ENCODE measurements around the gene CHRM1.

DNA sequence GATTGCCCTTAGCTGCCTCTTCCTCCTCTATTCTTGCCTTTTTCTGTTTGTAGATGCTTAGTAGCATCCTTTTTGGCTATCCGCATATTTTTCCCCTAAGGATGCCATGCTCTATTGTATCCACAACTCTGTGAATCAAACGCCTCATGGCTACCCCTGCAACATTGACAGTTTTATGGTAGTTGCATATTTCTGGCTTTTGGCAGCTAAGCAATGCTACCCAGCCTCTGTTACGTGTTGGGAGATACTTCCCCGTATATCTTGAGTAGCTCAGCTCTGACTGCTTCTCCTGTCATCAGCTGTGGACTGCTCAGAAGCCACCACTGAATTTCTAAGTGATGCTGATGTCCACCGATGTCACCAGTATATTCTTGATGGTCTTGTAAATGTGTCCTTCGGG, 55.5 kb downstream of the CHRM1 start:
- TF ChIP-seq EP300 (IDR thresholded peaks at IDR 0.05) = no peak
- no peak for TF ChIP-seq POLR2A (IDR thresholded peaks at IDR 0.05)

Measured in tibial nerve (tissue), 3 donors.